GM21529 (cell line): ENCODE measurements around the gene PSMD1.
"Not testable (repeated sequence)": the region's sequence is repeated elsewhere in the genome, so short reads cannot be mapped to it uniquely, and the experiment has no call there.

ENCODE experiments used
- ATAC-seq: cut with Tn5 transposase; IDR thresholded peaks from one replicate; pipeline ENCODE4 v1.9.1; 2021; ENCODE audit not compliant: unreplicated experiment

PSMD1 gene

GRCh38 chr2:231056453-231057416 is at the start of gene PSMD1:
PSMD1 (plus strand) TSS chr2:231056867; CDS start chr2:231057026, 159 bp downstream.
- peak; percentile 80 for ATAC-seq

GRCh38 chr2:231007286-231008098 is 49.2 kb upstream of the PSMD1 start:
- no peak for ATAC-seq

- ATAC-seq: no peak
These were observed 48.5 kb upstream of the PSMD1 start for GRCh38 chr2:231008131-231008530.

GRCh38 chr2:231009236-231009919 is 47.3 kb upstream of the PSMD1 start:
- no peak for ATAC-seq

GRCh38 chr2:231010201-231010730 is 46.4 kb upstream of the PSMD1 start:
- no peak for ATAC-seq

- no peak for ATAC-seq
These were observed 45.1 kb upstream of the PSMD1 start for GRCh38 chr2:231011526-231011925.

GRCh38 chr2:231012463-231012862 is 44.2 kb upstream of the PSMD1 start:
- no peak for ATAC-seq

- no peak for ATAC-seq
These were observed 42.8 kb upstream of the PSMD1 start for GRCh38 chr2:231013820-231014219.

GRCh38 chr2:231015478-231015877 is 41.2 kb upstream of the PSMD1 start:
- ATAC-seq: no peak

GRCh38 chr2:231015926-231016325 is 40.7 kb upstream of the PSMD1 start:
- no peak for ATAC-seq

- no peak for ATAC-seq
These were observed 40.0 kb upstream of the PSMD1 start for GRCh38 chr2:231016566-231017230.

- ATAC-seq: no peak
These were observed 39.5 kb upstream of the PSMD1 start for GRCh38 chr2:231017231-231017598.

GRCh38 chr2:231018184-231018583 is 38.5 kb upstream of the PSMD1 start:
- ATAC-seq: no peak

GRCh38 chr2:231025059-231025458 is 31.6 kb upstream of the PSMD1 start:
- not testable (repeated sequence) for ATAC-seq

- no peak for ATAC-seq
These were observed 27.8 kb upstream of the PSMD1 start for GRCh38 chr2:231028889-231029288.

GRCh38 chr2:231029563-231029962 is 27.1 kb upstream of the PSMD1 start:
- ATAC-seq: no peak

- no peak for ATAC-seq
These were observed 25.9 kb upstream of the PSMD1 start for GRCh38 chr2:231030725-231031124.

GRCh38 chr2:231032575-231033140 is 24.0 kb upstream of the PSMD1 start:
- no peak for ATAC-seq

- ATAC-seq: no peak
These were observed 23.2 kb upstream of the PSMD1 start for GRCh38 chr2:231033147-231034132.
